ENCODE measurements around the gene ERICH3. TPM values are rescaled to one million over a fixed set of nuclear protein-coding genes. Genes with fewer than 3 reads are reported as not detected.
A peak's percentile ranks its signal among the peaks of the same experiment; 100 is the strongest.

Gene ERICH3
- total and polyA plus RNA-seq, 11 donors = 0.03 to 0.21 (median 0.08) TPM; not detected in 8

DNA sequence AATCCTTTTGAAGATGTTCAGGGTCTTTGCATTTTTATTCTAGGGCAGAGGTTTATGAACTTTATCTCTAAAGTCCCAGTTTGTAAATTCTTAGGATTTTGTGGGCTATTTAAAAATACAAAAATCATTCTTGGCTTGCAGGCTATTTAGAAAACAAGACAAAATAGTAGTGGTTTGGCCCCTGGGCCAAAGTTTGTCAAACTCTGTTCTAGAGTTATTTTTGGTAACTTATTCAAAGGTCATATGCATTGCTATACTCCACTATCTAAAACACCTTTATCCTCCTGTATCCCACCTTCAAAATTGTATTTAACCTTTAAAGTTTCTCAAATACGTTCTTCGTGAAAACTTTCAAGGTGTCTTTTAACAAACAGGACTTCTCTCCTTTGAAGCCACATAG, 85.7 kb downstream of the ERICH3 start:
- no peaks in the 10 kb centered on the region for H3K36me3 ChIP-seq
- peaks cover 0 to 4% (median 0%) of the 10 kb centered on the region in 9 donors for H3K27me3 ChIP-seq
- no peak overlapping the region for H3K27ac ChIP-seq
- DNase-seq (no peak), ATAC-seq (no peak)
- WGBS, 4 donors = 87 to 91% (median 89%) methylated on average over 2 of the region's 2 CpGs
- no peak overlapping the region for H3K4me3 ChIP-seq
- no peaks in the 10 kb centered on the region for H3K4me1 ChIP-seq
- TF ChIP-seq, protein P1, sequence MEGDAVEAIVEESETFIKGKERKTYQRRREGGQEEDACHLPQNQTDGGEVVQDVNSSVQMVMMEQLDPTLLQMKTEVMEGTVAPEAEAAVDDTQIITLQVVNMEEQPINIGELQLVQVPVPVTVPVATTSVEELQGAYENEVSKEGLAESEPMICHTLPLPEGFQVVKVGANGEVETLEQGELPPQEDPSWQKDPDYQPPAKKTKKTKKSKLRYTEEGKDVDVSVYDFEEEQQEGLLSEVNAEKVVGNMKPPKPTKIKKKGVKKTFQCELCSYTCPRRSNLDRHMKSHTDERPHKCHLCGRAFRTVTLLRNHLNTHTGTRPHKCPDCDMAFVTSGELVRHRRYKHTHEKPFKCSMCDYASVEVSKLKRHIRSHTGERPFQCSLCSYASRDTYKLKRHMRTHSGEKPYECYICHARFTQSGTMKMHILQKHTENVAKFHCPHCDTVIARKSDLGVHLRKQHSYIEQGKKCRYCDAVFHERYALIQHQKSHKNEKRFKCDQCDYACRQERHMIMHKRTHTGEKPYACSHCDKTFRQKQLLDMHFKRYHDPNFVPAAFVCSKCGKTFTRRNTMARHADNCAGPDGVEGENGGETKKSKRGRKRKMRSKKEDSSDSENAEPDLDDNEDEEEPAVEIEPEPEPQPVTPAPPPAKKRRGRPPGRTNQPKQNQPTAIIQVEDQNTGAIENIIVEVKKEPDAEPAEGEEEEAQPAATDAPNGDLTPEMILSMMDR (IDR thresholded peaks at IDR 0.05) = no peak
- TF ChIP-seq POLR2A (IDR thresholded peaks at IDR 0.05) = no peak
- intact Hi-C loops (cut with DNase I) = no loop called here
- H3K9me3 ChIP-seq = no peaks in the 10 kb centered on the region

- H3K27me3 ChIP-seq = no peaks in the 10 kb centered on the region
- WGBS, 4 donors = 78 to 84% (median 79%) methylated on average over 4 of the region's 4 CpGs
- ATAC-seq = no peak
- intact Hi-C loops (cut with DNase I) = no loop called here
- DNase-seq = no peak
- no peaks in the 10 kb centered on the region for H3K9me3 ChIP-seq
- no peak overlapping the region for H3K27ac ChIP-seq
- H3K4me1 ChIP-seq = no peaks in the 10 kb centered on the region
- no peak for TF ChIP-seq POLR2A (IDR thresholded peaks at IDR 0.05)
- TF ChIP-seq, protein P1 (IDR thresholded peaks at IDR 0.05) = no peak
- no peaks in the 10 kb centered on the region for H3K36me3 ChIP-seq
- peak overlapping the region in 4 of 12 donors; percentile 3 to 33 (median 24) for H3K4me3 ChIP-seq
These were observed 87.2 kb downstream of the ERICH3 start for GRCh38 chr1:74586253-74586897.

GRCh38 chr1:74584185-74584584, 89.4 kb downstream of the ERICH3 start:
- Histone ChIP-seq H3K27ac (no peak overlapping the region), H3K4me3 (no peak overlapping the region), H3K27me3 (no peaks in the 10 kb centered on the region), H3K9me3 (no peaks in the 10 kb centered on the region), H3K36me3 (no peaks in the 10 kb centered on the region), H3K4me1 (no peaks in the 10 kb centered on the region)
- intact Hi-C loops (cut with DNase I) = no loop called here
- ATAC-seq (no peak), DNase-seq (no peak)
- 68 to 75% (median 72%) methylated on average over 2 of the region's 2 CpGs for WGBS, 4 donors
- no peak for TF ChIP-seq POLR2A (IDR thresholded peaks at IDR 0.05)
- TF ChIP-seq, protein P1 (IDR thresholded peaks at IDR 0.05) = no peak

GRCh38 chr1:74583397-74583796, 90.2 kb downstream of the ERICH3 start:
- H3K36me3 ChIP-seq = no peaks in the 10 kb centered on the region
- TF ChIP-seq POLR2A (IDR thresholded peaks at IDR 0.05) = no peak
- TF ChIP-seq, protein P1 (IDR thresholded peaks at IDR 0.05) = no peak
- intact Hi-C loops (cut with DNase I) = no loop called here
- no peaks in the 10 kb centered on the region for H3K27me3 ChIP-seq
- no peak for ATAC-seq
- H3K27ac ChIP-seq = no peak overlapping the region
- H3K4me1 ChIP-seq = no peaks in the 10 kb centered on the region
- H3K9me3 ChIP-seq = no peaks in the 10 kb centered on the region
- H3K4me3 ChIP-seq = no peak overlapping the region
- DNase-seq = no peak
- 81 to 89% (median 85%) methylated on average over 3 of the region's 3 CpGs for WGBS, 4 donors

Measured in heart left ventricle (tissue), 16 donors.